22Rv1 (cell line): ENCODE measurements around the gene C9orf78.

Source experiments
- H3K27ac ChIP-seq: fragments of 450-650 bp; 2 replicates; pipeline ENCODE4 v1.5.1; 2017
- CTCF ChIP-seq: fragments of 450-650 bp; IDR thresholded peaks from 2 replicates; pipeline ENCODE4 v1.5.1; 2017; ENCODE audit warnings: mild to moderate bottlenecking
- ZFX ChIP-seq: fragments of 450-650 bp; IDR thresholded peaks from 2 replicates; pipeline ENCODE4 v1.6.1; 2017; ENCODE audit warnings: antibody characterized with exemption, borderline replicate concordance

The C9orf78 gene

DNA sequence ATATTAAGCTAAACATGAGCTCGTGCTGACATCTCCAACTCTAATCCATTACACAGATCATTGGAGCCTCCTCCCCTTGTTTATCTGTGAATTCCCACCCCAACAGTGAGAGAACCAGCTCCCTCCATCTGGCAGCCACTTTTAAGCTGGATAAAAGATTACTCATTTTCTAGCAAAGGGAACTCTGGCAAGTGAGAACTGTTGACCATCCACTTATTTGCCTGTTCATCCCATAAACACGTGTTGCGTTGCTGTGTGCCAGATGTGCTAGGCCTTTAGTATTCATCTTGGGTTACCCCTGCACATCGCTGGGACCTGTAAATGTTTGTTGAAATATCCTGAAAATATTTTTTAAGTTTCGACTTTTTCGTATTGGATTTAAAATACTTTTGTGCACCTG lies 8.7 kb downstream of the C9orf78 start:
- H3K27ac ChIP-seq, result peak overlapping the region; percentile 18; the same call in 1 of the 2 replicates
- TF ChIP-seq CTCF, result no peak

DNA sequence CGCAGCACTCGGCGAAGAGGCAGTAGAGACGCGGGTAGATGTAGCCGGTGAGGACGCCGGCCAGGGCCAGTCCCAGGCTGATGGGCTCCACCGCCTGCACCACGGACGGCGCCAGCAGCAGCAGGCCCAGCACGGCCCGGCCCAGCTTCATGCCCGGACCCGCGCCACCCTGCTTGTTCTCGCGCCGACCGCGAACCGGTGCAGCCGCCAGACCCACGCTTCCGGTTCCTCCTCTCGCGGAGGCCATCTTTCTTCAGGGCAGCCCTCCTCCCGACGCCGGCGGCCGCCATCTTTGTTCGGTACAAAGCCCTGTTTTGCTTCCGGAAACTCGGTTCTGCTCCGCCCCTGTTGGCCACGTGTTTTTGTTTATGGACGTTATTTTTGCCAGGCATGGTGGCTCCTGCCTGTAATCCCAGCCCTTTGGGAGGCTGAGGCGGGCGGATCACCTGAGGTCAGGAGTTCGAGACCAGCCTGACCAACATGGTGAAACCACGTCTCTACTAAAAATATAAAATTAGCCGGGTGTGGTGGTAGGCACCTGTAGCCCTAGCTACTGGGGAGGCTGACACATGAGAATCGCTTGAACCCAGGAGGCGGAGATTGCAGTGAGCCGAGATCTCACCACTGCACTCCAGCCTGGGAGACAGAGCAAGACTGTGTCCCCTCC lies 11.0 kb downstream of the C9orf78 start, which contains the start of gene TOR1A:
Gene TOR1A, minus strand, starts transcription at position 202 of the 667 bp plus-strand sequence. Its CDS starts 51 bp downstream, at position 151.
- TF ChIP-seq CTCF, result no peak
- TF ChIP-seq ZFX, result no peak
- H3K27ac ChIP-seq, result peak within 1 kb of the TSS; percentile 69

DNA sequence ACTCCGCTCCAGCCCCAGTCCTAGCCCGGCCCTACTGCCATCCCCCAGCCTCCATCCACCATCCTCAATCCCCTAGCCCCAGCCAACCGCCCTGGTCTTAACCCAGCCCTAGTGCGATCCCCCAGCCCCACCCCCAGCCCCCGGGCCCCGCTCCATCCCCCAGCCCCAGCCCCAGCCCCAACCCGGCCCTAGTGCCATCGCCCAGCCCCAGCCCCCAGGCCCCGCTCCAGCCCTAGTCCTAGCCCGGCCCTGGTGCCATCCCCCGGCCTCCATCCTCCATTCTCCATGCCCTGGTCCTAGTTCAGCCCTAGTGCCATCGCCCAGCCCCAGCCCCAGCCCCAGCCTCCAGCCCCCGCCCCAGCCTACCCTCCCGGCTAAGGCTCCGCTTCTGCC lies 11.5 kb downstream of the C9orf78 start:
- H3K27ac ChIP-seq, result peak overlapping the region; percentile 69
- no peak for TF ChIP-seq CTCF
- no peak for TF ChIP-seq ZFX

DNA sequence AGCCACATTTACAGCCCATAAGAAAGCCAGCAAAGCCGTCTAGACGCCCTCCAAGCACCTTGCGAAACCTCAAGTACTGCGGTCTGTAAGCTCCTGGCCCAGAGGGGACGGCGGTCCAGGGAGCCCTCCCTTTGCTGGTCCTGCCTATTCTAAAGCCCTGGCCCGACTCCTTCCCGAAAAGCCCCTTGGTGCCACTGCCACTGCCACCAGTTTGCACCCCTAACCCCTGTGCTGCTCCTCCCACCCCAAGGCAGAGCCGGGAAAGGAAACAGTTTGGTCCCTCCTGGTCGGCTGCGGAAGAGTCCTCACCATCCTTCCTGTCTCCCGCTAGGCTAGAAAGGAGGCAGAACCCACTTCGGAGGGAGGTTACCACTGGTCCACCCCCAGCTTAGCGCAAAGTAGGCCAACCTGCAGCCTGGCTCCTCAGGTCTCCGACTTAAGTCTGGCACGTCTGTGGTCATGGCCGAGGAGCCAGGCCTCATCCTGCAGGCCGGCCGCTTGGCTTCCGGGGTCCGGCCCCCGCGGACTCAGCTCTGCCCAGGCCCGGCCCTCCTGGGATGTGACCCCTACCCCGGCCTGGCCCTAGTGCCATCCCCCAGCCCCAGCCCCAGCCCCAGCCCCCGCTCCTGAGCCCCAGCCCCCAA lies 12.1 kb downstream of the C9orf78 start:
- TF ChIP-seq CTCF, result no peak
- no peak for TF ChIP-seq ZFX
- peak overlapping the region; percentile 69 for H3K27ac ChIP-seq

- TF ChIP-seq ZFX (no peak), CTCF (no peak)
- 0 out of 2 replicates have a peak overlapping the region, but pooled peaks have one; percentile 12 for H3K27ac ChIP-seq
Measured at GRCh38 chr9:129816501-129817435, 18.3 kb downstream of the C9orf78 start.

DNA sequence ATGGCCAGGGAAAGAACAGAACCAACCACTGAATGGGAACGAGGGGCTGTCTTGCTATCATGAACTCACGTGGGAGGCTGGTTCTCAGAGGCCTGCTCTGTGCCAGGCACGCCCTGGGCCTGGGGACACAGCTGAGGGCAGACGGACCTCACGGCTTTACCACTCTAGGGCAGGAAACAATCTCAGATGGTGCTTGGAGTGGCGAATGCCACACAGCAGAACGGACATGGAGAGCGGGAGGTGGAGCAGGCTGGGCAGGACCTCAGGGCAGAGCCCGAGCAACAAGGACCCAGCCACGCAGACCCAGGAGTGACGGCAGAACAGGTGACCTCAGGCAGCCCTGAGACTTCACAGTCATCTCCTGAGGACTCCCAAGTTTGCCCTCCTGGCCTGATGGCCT lies 19.8 kb downstream of the C9orf78 start:
- H3K27ac ChIP-seq, result peak overlapping the region; percentile 95
- TF ChIP-seq CTCF, result no peak
